Measurements from ENCODE around the gene KSR1. TPM values are rescaled to one million over a fixed set of nuclear protein-coding genes. Genes with fewer than 3 reads are reported as not detected.

KSR1 gene
- total RNA-seq, 2 donors from 2014 or later: 33.7 to 46.3 TPM

GRCh38 chr17:27581016-27581415, 124.8 kb downstream of the KSR1 start:
- no peak for TF ChIP-seq CTCF (conservative IDR thresholded peaks at IDR 0.05)
- Histone ChIP-seq H3K27me3 (ENCODE audit: control insufficient read depth, insufficient read depth, low read length, poor library complexity, severe bottlenecking) (no peaks in the 10 kb centered on the region), H3K36me3 (ENCODE audit: control insufficient read depth, insufficient read depth, low read length) (peaks cover 4% of the 10 kb centered on the region), H3K4me3 (ENCODE audit: low read length) (no peak overlapping the region), H3K4me1 (ENCODE audit: control insufficient read depth, insufficient read depth, low read length) (peaks cover 13% of the 10 kb centered on the region), H3K27ac (ENCODE audit: low read depth, low read length) (no peak overlapping the region), H3K9me3 (ENCODE audit: control insufficient read depth, low read length) (no peaks in the 10 kb centered on the region), H3K9ac (ENCODE audit: extremely low read depth, low read length, poor library complexity, severe bottlenecking) (no peak overlapping the region)
- H3K4me3 Mint-ChIP-seq: no peak overlapping the region
- DNase-seq: no peak
- H3K9me3 Mint-ChIP-seq: no peaks in the 10 kb centered on the region
- WGBS, 2 experiments (ENCODE audit: insufficient coverage in 1 of 2, insufficient read length in 1 of 2): 84 to 100% methylated on average over 2 to 6 of the region's 6 CpGs
- H3K4me1 Mint-ChIP-seq: peaks cover 24% of the 10 kb centered on the region
- H3K36me3 Mint-ChIP-seq (ENCODE audit: low read depth): peaks cover 14% of the 10 kb centered on the region
- peak overlapping the region; percentile 45 for H3K27ac Mint-ChIP-seq
- H3K27me3 Mint-ChIP-seq (ENCODE audit: insufficient read depth): no peaks in the 10 kb centered on the region

- Histone ChIP-seq H3K4me1 (ENCODE audit: control insufficient read depth, insufficient read depth, low read length) (peaks cover 6% of the 10 kb centered on the region), H3K4me3 (ENCODE audit: low read length) (no peak overlapping the region), H3K9me3 (ENCODE audit: control insufficient read depth, low read length) (no peaks in the 10 kb centered on the region), H3K9ac (ENCODE audit: extremely low read depth, low read length, poor library complexity, severe bottlenecking) (no peak overlapping the region), H3K27me3 (ENCODE audit: control insufficient read depth, insufficient read depth, low read length, poor library complexity, severe bottlenecking) (no peaks in the 10 kb centered on the region), H3K27ac (ENCODE audit: low read depth, low read length) (no peak overlapping the region), H3K36me3 (ENCODE audit: control insufficient read depth, insufficient read depth, low read length) (peaks cover 4% of the 10 kb centered on the region)
- 92 to 98% methylated on average over 5 to 18 of the region's 18 CpGs for WGBS, 2 experiments (ENCODE audit: insufficient coverage in 1 of 2, insufficient read length in 1 of 2)
- Mint-ChIP-seq H3K4me3 (no peak overlapping the region), H3K36me3 (ENCODE audit: low read depth) (peaks cover 16% of the 10 kb centered on the region), H3K27me3 (ENCODE audit: insufficient read depth) (no peaks in the 10 kb centered on the region), H3K9me3 (no peaks in the 10 kb centered on the region), H3K27ac (no peak overlapping the region), H3K4me1 (peaks cover 10% of the 10 kb centered on the region)
- no peak for DNase-seq
- no peak for TF ChIP-seq CTCF (conservative IDR thresholded peaks at IDR 0.05)
Measured at GRCh38 chr17:27582696-27583095, 126.4 kb downstream of the KSR1 start.

GRCh38 chr17:27585153-27585681, 129.0 kb downstream of the KSR1 start:
- no peak for DNase-seq
- WGBS, 2 experiments (ENCODE audit: insufficient coverage in 1 of 2, insufficient read length in 1 of 2): 94 to 100% methylated on average over 6 to 9 of the region's 9 CpGs
- Mint-ChIP-seq H3K4me3 (no peak overlapping the region), H3K36me3 (ENCODE audit: low read depth) (peaks cover 16% of the 10 kb centered on the region), H3K27me3 (ENCODE audit: insufficient read depth) (no peaks in the 10 kb centered on the region), H3K4me1 (no peaks in the 10 kb centered on the region), H3K27ac (no peak overlapping the region), H3K9me3 (no peaks in the 10 kb centered on the region)
- Histone ChIP-seq H3K9me3 (ENCODE audit: control insufficient read depth, low read length) (no peaks in the 10 kb centered on the region), H3K27ac (ENCODE audit: low read depth, low read length) (no peak overlapping the region), H3K9ac (ENCODE audit: extremely low read depth, low read length, poor library complexity, severe bottlenecking) (no peak overlapping the region), H3K27me3 (ENCODE audit: control insufficient read depth, insufficient read depth, low read length, poor library complexity, severe bottlenecking) (no peaks in the 10 kb centered on the region), H3K36me3 (ENCODE audit: control insufficient read depth, insufficient read depth, low read length) (peaks cover 2% of the 10 kb centered on the region), H3K4me1 (ENCODE audit: control insufficient read depth, insufficient read depth, low read length) (no peaks in the 10 kb centered on the region), H3K4me3 (ENCODE audit: low read length) (no peak overlapping the region)
- no peak for TF ChIP-seq CTCF (conservative IDR thresholded peaks at IDR 0.05)
